ENCODE results near the gene GHRH. TPM values are rescaled to one million over a fixed set of nuclear protein-coding genes. Genes with fewer than 3 reads are reported as not detected.
A peak's percentile ranks its signal among the peaks of the same experiment; 100 is the strongest.

Gene GHRH
- total RNA-seq, 1 donor: not detected

DNA sequence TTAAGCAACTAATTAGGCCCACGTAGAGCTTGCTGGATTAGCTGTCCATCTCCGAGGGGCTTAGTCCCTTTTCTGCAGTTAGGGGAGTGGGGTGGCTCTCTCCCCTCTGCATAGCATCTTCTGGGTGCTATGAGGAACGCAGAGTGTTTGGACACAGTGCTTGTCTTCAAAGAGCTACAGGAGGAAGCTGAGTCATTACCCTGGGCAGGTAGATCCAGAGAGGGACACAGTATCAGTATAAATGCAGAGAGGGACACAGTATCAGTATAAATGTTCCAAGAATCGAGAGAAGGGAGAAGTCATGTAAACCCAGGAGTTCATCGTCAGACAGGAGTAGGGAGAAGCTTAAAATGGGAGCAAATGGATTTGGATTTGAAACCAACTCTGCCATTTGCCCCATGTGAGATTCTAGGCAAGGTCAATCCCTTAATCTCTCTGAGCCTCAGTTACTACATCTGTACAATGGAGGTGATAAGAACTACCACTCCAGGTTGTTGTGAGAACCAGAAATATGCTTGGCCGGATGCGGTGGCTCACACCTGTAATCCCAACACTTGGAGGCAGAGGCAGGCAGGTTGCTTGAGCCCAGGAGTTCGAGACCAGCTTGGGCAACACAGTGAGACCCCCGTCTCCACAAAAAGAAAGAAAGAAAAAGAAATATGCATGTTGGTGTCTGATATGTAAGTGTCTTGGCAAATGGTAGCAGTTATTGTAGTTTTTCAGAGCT is 5.5 kb upstream of the GHRH start:
- DNase-seq (ENCODE audit: low read depth in 2 of 3, low spot score in 2 of 3): no peak

DNA sequence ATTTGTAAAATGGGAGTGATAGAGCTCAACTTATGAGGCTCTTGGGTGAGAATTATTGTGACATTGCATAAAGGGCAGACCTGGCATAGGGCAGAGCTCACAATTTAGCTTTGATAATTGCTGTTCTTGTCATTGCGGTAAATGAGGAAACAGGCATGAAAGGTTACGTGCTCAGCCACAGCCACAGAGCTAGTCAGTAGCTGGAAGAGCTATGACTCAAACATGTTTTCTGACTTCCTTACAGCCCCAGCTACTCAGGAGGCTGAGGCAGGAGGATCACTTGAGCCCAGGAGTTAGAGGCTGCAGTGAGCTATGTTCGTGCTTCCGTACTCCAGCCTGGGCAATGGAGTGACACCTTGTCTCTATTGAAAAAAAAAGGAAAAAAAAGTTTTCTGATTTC is 3.5 kb upstream of the GHRH start:
- peak in 1 of 3 donors; percentile 79 for DNase-seq (ENCODE audit: low read depth in 2 of 3, low spot score in 2 of 3)

DNA sequence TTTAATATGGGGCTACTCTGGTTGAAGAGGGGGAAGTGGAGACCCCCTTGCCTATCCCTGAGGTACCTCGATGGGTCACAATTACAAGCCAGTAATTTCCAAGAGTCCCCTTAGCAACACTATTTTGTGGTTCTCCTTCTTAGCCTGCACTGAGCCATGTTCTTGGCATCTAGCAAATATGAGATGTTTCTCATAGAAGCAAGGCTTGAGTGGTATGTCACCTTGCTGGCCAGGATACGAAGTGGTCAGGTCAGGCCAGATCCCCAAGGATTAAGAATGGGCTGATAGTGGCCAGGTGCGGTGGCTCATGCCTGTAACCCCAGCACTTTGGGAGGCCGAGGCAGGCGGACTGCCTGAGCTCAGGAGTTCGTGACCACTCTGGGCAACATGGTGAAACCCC is 2.1 kb upstream of the GHRH start:
- DNase-seq (ENCODE audit: low read depth in 2 of 3, low spot score in 2 of 3): no peak

DNA sequence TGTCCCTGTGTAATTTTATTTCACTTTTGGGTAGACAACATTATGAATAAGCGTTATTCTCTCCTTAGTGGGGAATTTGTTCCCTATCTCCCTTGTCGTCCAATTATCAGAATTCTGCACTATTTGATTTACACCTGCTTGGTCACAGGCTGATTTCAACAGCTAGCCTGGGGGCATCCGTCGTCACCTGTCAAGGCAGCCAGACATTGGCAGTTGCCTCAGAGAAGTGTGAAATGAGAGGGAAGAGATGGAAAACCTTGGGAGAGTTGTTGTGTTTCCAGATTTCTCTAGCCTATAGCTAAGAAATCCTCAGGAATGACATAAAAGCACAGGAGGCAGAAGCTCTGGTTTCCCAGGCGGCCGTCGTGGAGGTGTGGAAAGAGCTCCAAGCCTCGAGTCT is 891 bp upstream of the GHRH start:
- no peak for DNase-seq (ENCODE audit: low read depth in 2 of 3, low spot score in 2 of 3)

DNA sequence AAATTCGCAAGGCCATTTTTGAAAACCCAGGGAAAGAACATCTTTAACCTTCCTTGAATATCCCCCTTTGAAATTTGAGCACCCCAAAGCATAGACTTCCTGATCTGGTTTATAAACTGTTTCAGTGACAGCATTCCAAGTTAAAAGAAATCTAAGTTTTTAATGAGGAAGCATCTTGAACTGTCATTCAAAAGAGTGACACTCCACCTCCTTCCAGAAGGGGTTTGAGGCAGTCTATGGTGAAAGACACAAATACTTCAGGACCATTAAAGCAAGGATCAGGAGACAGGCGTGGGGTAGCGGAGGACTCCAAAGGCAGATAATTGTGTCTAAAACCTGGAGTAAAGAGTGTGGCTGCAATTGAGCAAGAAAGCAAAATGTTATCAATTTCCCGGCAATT is 691 bp downstream of the GHRH start:
- no peak for DNase-seq (ENCODE audit: low read depth in 2 of 3, low spot score in 2 of 3)

DNA sequence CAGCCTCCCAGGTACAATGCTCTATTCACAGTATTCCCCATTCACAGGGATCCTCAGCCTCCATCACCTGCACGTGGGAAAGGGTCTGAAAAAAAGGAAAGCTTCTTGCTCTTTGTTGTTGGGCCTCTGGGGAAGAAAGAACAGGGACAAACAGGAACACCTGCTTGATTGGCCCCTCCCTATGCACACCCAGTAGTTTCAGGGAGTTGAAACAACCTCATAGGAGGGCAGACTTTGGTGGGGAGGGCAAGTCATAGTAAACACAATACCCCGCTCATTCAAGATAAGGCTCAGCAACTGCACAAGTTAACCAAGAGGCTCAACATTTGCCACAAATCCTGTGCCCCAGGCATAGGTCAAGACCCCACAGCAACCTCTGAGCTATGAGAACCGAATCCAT is 1.7 kb downstream of the GHRH start:
- no peak for DNase-seq (ENCODE audit: low read depth in 2 of 3, low spot score in 2 of 3)

DNA sequence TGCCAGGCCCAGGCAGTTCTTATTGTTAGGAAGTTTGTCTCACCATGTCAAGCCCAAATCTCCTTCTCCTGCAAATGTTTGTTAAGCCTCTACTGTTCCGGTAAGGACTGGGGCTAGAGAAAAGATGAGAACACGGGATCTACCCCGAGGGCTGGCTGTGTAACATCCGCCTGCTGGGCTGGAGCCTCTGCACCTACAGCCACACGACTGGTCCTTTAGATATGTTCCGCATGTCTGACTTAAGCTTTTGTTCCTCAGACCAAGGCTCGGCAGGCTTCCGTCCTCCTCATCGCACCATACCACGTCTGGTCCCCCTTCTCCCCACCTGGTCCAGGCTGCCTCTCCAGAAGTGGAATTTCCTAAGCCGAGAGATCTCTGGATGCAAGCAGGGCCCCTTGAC is 2.6 kb downstream of the GHRH start:
- DNase-seq (ENCODE audit: low read depth in 2 of 3, low spot score in 2 of 3): no peak

DNA sequence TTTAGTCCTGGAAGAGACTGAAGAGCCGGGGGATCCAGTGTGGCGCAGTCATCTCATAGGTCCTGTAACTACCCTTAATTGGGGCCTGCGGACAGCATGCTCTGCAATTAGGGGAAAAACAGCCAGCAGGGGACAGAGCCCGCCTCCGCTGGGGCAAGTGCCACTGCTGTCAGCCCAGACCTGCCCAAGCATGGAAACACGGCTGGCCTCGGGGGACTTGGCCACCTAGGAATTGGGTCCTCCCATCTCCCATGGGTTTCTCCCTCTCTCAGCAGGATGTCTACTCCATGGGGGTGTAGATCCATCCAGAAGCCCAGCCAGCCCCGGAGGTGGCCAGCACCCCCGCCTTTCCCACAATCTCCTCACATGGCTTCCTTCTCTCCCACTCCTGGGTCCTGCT is 3.6 kb downstream of the GHRH start:
- no peak for DNase-seq (ENCODE audit: low read depth in 2 of 3, low spot score in 2 of 3)

DNA sequence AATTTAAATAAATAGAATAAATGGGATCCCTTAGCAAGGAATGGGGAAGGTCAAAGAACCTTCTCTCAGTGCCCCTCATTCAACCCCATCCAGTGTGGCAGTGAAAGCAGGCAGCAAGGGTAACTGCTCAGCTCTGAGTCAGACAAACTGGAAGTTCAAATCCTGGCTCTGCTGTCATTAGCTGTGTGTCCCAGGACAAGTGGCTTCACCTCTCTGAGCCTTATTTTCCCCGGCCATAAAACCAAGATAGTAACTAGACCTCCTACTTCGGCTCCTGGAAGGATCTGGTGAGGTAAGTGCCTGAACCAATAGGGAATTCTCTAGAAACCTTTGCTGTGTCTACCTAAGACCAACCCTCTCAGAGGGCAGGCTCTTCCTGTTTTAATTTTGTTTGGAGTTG is 4.1 kb downstream of the GHRH start:
- no peak for DNase-seq (ENCODE audit: low read depth in 2 of 3, low spot score in 2 of 3)

DNA sequence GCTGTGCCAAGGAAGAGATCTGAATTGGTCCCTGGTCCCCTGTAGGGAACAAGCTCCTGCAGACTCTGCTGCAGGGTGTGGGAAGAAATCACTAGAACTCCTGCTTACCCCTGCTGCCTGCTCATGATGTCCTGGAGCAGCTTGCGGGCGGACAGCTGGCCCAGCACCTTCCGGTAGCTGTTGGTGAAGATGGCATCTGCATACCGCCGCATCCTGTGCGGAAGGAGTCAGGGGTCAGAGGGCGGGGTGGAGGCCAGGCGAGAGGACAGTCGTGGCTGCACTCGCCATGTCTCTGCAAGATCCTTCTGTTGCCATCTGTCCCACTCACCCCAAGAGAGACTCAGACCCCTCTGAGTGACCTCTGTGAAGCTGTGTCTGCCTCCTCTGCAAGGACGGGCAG is 5.3 kb downstream of the GHRH start:
- no peak for DNase-seq (ENCODE audit: low read depth in 2 of 3, low spot score in 2 of 3)

DNA sequence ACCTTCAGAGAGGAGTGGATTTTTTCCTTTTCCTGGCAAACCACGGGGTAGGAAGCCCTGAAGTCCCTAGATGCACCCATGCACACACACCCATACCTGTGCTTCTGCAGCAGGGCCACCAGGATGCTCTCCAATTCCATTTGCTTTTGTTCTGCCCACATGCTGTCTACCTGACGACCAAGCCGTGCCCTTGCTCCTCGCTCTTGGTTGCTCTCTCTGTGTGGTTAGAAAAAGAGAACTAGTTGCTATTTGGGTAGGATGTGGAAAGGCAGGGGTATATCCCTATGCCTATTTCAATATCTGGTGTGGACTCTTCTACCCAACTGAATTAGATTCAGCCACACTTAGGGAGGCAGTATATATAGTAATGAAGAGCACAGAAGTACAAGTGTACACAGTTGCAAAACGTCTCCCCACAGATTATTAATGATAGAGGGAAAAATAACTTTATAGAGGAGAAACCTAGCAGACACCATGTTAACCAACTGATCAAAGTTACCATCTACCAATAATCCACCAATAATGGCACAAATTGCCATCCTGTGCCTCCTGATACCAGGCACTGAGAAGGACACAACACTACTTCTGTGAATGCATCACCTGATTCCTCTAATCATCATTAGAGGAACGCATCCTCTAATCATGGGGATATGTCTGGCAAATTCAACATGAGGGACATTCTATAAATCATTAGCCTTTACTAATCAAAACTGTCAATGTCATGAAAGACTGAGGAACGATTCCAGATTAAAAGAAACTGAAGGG is 7.3 kb downstream of the GHRH start:
- DNase-seq (ENCODE audit: low read depth in 2 of 3, low spot score in 2 of 3): peak in 1 of 3 donors; percentile 12

DNA sequence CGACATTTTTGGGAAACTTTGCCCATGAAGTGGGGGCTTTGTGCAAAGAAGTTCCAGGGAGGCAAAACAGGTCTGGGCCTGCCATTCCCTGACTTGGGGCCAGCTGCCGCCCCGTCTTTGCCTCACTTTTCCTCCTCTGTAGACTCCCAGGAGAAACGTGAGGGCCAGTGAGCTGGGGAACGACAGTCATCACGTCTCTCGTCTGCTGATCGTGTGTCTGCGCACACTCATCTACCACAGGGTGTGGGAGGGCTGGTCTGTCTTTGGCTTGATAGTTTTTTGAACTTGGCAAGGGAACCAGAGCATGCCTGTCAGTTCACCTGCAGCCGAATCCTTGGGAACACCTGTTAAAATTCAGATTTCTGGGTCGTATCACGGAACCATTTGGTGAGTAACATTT is 8.5 kb downstream of the GHRH start:
- no peak for DNase-seq (ENCODE audit: low read depth in 2 of 3, low spot score in 2 of 3)

DNA sequence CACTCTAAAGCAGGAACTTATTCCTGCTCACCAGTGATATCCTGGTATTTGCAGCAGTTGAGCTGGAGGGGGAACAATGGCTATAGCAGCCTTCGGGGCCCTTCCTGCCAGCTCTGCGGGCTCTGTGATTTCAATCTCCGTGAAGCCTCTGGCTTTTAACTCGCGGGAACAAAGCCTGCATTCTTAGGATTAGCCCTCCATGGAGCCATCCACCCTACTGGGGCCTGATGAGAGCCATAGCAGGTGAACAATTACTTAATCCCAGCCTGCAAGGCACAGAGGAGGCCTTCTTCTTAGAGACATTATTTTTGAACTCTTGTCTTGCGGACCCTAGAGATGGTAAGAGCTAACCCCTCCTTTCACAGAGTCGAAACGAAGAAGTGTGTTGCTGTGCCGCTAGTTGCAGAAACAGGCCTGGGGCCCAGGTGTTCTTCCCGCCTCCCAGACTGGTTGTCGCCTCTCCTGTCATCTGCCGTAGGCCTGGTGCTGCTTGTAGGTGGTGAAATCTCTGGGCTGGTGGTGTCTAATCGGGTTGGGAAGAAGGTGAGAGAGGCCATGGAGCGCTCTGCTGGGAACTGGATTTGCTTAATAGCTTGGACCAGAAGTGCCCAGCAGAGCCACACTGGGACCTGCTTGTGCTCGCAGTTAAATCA is 9.7 kb downstream of the GHRH start:
- no peak for DNase-seq (ENCODE audit: low read depth in 2 of 3, low spot score in 2 of 3)

DNA sequence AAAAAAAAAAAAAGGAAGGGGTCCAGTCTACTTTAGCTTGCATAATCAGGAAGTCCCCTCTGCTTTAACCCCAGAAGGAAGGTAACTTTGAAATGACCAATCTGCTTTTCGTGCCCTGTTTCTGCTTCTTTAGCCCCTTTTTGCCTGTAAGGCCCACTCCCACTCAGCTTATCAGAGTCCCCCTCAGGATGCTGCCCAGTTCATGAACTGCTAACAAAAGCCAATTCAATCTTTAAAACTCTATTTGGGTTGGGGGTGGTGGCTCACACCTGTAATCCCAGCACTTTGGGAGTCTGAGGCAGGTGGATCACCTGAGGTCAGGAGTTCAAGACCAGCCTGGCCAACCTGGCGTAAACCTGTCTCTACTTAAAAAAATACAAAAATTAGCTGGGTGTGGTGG is 12.3 kb downstream of the GHRH start:
- no peak for DNase-seq (ENCODE audit: low read depth in 2 of 3, low spot score in 2 of 3)

DNA sequence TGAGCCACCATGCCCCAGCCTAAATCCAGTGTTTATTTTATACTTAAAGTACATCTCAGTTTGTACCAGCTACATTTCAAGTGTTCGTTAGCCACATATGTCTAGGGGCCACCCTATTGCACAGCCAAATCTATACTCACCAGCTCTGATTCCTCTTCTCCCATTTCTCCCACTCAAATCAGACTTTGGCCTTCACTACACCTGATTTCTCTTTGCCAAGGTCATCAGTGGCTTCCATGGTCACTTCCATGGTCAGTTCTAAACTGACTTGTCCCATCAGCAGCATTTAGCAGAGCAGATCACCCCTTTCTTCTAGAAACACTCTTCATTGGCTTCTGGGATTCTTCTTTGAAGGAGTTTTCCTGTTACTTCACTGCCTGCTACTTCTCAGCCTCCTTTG is 14.1 kb downstream of the GHRH start:
- DNase-seq (ENCODE audit: low read depth in 2 of 3, low spot score in 2 of 3): no peak

DNA sequence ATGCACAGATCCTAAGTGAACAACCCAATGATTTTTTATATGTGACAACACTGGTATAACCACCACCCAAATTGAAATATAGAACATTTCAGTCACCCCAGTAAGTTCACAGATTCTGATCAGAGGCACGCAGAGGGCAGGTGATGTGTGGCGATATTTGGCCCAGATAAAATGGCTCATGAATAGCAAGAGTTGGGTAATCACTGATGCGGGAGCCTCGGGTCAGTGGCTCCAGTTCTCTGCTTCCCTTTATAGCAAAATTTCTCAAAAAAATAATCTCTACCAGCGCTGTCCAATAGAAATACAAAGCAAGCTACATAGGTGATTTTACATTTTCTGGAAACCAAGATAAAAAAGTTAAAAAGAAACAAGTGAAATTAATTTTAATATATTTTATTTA is 14.9 kb downstream of the GHRH start:
- DNase-seq (ENCODE audit: low read depth in 2 of 3, low spot score in 2 of 3): no peak

DNA sequence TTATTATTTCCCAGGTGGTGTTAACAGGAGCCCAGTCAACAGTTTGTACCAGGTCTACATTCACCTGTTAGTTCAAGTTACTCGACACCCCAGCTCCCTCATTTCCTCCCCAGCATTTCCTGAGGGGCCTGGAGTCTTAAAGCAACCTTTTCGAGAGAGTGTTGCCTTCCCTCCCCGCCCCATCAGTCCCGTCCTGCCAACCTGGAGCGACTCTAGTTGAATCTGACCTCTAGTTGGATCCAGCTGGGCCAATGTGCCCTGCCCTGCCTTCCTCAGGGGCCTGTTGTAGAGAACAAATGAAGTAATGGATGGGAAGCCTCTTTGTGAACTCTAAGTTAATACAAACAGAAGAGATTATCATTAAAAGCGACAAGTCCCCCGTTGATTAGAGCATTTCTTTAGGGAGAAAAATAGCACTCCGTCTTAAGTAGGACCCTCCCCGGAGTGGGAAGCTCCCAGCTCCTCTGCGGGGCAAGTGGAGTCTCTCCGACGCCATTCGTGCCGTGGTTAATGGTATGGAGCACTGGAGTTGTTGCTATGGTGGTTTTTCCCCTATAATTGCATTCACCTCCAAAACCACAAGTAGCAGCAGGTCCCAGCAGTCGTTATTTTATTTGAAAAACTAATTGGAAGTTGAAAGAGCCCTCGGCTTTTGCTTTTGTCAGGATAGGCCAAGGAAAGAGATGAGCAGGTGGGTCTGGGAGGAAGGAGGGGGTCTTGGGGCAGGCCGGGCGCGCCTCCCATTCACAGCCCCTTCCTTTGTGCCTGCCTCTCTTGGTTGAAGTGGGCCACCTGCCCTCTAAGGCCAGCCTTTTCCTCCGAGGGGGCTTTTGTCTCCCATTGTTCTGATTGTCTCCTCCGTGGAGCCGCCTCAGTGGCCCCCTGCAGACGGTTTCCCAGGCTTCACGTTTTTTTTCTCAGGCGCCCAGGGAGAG is 16.1 kb downstream of the GHRH start:
- no peak for DNase-seq (ENCODE audit: low read depth in 2 of 3, low spot score in 2 of 3)

DNA sequence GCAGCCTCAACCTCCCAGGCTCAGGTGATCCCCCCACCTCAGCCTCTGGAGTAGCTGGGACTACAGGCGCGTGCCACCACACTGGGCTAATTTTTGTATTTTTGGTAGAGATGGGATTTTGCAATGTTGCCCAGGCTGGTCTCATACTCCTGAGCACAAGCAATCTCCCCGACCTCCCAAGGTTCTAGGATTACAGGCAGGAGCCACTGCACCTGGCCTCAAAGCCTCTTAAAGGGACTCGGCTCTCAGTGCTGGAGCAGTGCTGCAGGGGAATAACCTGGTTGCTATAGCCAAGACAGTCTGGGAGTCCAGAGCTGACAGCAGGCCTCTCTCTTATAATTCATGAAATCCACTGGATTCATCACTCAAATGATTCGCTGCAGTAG is 17.0 kb downstream of the GHRH start:
- no peak for DNase-seq (ENCODE audit: low read depth in 2 of 3, low spot score in 2 of 3)

DNA sequence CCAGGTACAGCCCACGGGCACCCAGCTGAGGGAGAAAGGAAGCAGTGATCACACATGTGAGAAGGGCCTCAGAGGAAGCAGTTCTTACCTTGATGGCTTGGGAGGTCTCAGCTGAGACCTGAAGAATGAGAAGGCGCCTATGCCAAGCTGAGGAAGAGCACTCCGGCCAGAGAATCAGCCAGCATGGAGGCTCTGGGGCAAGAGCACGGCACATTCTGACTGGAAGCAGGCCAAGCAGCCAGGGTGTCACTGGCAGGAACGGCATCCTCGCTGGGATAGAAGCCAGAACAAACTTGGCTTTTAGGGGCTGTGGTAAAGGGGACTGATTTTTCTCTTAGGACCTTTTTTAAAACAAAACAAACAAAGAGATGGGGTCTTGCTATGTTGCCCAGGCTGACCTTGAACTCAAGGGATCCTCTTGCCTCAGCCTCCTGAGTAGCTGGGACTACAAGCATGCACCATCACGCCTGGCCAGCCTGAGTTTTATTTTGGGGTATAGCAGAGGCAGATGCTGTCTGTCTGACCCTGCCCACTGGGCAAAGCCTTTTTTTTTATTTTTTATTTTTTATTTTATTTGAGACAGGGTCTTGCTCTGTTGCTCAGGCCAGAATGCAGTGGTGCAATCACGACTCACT is 17.6 kb downstream of the GHRH start:
- DNase-seq (ENCODE audit: low read depth in 2 of 3, low spot score in 2 of 3): no peak
